Breast epithelium (tissue), 4 donors: ENCODE measurements around the gene AJM1. TPM values are rescaled to one million over a fixed set of nuclear protein-coding genes. Genes with fewer than 3 reads are reported as not detected.
"Not testable (repeated sequence)": the region's sequence is repeated elsewhere in the genome, so short reads cannot be mapped to it uniquely, and the experiment has no call there.

Source experiments
- DNase-seq, 2 donors: peaks; one replicate each; pipeline ENCODE4 v3.0.0-alpha.2; 2019; ENCODE audit warnings: low spot score in 2 of 2
- H3K27ac ChIP-seq, 2 donors: fragments of 200-600 bp; sonication (generic) in 1 of 2; one replicate each; pipeline ENCODE4 v1.5.1; 2016 to 2019; ENCODE audit warnings: mild to moderate bottlenecking in 1 of 2
- H3K27me3 ChIP-seq, 2 donors: fragments of 200-600 bp; sonication (generic) in 1 of 2; one replicate each; pipeline versions ENCODE4 v1.5.1 to v1.6.0; 2017 to 2019; ENCODE audit warnings: control low read depth in 1 of 2, mild to moderate bottlenecking in 1 of 2
- H3K36me3 ChIP-seq: fragments of 200-600 bp; one replicate; pipeline ENCODE4 v1.5.1; 2019
- H3K4me1 ChIP-seq, 2 donors: fragments of 200-600 bp; sonication (generic); one replicate each; pipeline ENCODE4 v1.5.1; 2016 to 2019; ENCODE audit warnings: control low read depth in 1 of 2
- H3K4me3 ChIP-seq, 3 donors: fragments of 200-600 bp; sonication (generic); 1 replicate in 2 of 3; 2 replicates in 1 of 3; pipeline ENCODE4 v1.5.1; 2016 to 2019; ENCODE audit warnings: mild to moderate bottlenecking in 3 of 3, moderate library complexity in 2 of 3
- H3K9me3 ChIP-seq, 2 donors: fragments of 200-600 bp; sonication (generic) in 1 of 2; one replicate each; pipeline ENCODE4 v1.5.1; 2016 to 2019; ENCODE audit warnings: control low read depth in 1 of 2
- CTCF ChIP-seq, 3 donors: fragments of 450-650 bp; IDR thresholded peaks; one replicate each; pipeline ENCODE4 v1.5.1; 2016 to 2017; ENCODE audit warnings: antibody characterized with exemption in 3 of 3, mild to moderate bottlenecking in 3 of 3, moderate library complexity in 3 of 3
- POLR2A ChIP-seq: fragments of 450-650 bp; IDR thresholded peaks from one replicate; pipeline ENCODE4 v1.6.1; 2016; ENCODE audit warnings: antibody characterized with exemption, mild to moderate bottlenecking, moderate library complexity
- POLR2AphosphoS5 ChIP-seq, 3 donors: sonication (generic); formaldehyde crosslinking; IDR thresholded peaks; one replicate each; pipeline ENCODE4 v1.6.1; 2017; ENCODE audit warnings: antibody characterized with exemption in 3 of 3
- intact Hi-C: fragments of 100-400 bp; cut with DNase I; formaldehyde crosslinking; loops from one replicate; pipeline ENCODE4 v1.15.1; 2023; ENCODE audit warnings: low total_unique reads
- total RNA-seq, 3 donors: library from RNA; depleted of rRNA; stranded (reverse); fragments of >200 nt; gene quantifications; one replicate each; pipeline ENCODE4 v1.1.0, GENCODE V29; 2016

The AJM1 gene
- total RNA-seq, 3 donors from 2014 or later, result 1.0 to 2.3 (median 1.1) TPM

GRCh38 chr9:136863623-136864273 is 21.5 kb downstream of the AJM1 start:
- no peak for DNase-seq
- H3K9me3 ChIP-seq, result no peaks in the 10 kb centered on the region
- peaks cover 5 to 13% of the 10 kb centered on the region in 2 donors for H3K4me1 ChIP-seq
- H3K27ac ChIP-seq, result no peak overlapping the region
- H3K27me3 ChIP-seq, result no peaks in the 10 kb centered on the region
- H3K36me3 ChIP-seq, result peaks cover 6% of the 10 kb centered on the region
- intact Hi-C loops, result no loop called here
- TF ChIP-seq POLR2A, result no peak
- H3K4me3 ChIP-seq, result no peak overlapping the region

DNA sequence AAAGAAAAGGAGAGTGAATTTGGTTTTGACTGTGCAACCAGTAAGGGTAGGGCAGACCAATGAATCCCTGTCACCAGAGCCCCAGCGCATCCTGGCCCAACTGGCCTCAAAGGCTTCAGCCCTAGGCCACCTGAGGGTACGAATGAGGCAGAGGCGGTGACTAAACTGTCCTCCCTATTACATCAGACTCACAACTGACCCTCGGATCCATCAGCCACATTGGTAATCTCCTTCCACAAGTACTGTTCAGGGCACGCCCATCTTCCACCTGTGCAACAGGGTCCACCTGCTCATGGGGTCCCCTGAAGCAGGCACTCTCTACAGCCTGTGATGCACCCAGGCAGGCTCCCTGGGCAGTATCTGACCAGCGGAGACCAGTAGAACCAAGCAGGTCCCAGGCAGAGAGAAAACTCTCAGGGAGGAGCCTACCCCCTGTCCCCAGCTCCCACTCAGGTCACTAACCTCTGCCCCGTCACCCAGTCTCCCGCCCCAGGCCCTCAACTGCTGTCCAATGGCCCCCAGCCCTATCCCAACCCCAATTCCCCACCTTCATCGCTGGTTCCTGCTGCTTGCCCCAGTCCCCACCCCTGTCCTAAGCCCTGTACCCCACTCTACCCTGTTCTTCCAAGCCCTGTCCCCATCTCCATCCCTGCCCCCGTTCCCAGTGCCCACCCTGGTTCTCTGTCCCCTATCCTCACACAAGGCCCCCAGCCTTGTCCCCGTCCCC is 22.9 kb downstream of the AJM1 start:
- TF ChIP-seq CTCF (IDR thresholded peaks at IDR 0.05), result no peak
- TF ChIP-seq POLR2AphosphoS5 (IDR thresholded peaks at IDR 0.05), result no peak
- no peak for TF ChIP-seq POLR2A
- H3K9me3 ChIP-seq, result no peaks in the 10 kb centered on the region
- peaks cover 5 to 6% of the 10 kb centered on the region in 2 donors for H3K4me1 ChIP-seq
- peak overlapping the region; percentile 85 to 94 (median 86) for H3K4me3 ChIP-seq
- no peaks in the 10 kb centered on the region for H3K27me3 ChIP-seq
- H3K27ac ChIP-seq, result peak overlapping the region; percentile 90 to 96
- intact Hi-C loops, result loop anchor here (1.0 kb wide), 1 partner anchor 36 kb away; no protein-coding TSS in a partner anchor
- no peak for DNase-seq
- H3K36me3 ChIP-seq, result peaks cover 6% of the 10 kb centered on the region

- TF ChIP-seq CTCF (IDR thresholded peaks at IDR 0.05) (no peak), POLR2AphosphoS5 (IDR thresholded peaks at IDR 0.05) (no peak), POLR2A (no peak)
- Histone ChIP-seq H3K27me3 (no peaks in the 10 kb centered on the region), H3K36me3 (peaks cover 6% of the 10 kb centered on the region), H3K27ac (peak overlapping the region; percentile 90 to 96), H3K9me3 (no peaks in the 10 kb centered on the region), H3K4me3 (peak overlapping the region; percentile 85 to 94 (median 86)), H3K4me1 (peaks cover 5 to 6% of the 10 kb centered on the region in 2 donors)
- intact Hi-C loops, result loop anchor here (1.0 kb wide), 1 partner anchor 36 kb away; no protein-coding TSS in a partner anchor
- DNase-seq, result peak in 1 of 2 donors; percentile 52
Measured at GRCh38 chr9:136865768-136866103, 23.5 kb downstream of the AJM1 start.

DNA sequence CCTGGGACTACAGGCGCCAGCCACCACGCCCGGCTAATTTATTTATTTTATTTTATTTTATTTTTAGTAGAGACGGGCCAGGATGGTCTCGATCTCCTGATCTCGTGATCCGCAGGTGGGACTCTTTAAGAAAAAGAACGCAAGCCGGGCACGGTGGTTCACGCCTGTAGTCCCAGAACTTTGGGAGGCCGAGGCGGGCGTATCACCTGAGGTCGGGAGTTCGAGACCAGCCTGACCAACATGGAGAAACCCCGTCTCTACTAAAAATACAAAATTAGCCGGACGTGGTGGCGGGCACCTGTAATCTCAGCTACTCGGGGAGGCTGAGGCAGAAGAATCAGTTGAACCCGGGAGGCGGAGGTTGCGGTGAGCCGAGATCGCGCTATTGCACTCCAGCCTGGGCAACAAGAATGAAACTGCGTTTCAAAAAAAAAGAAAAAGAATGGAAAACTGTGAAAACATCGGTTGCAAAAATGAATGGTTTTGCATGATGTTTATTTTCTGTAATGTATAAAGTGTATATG is 24.7 kb downstream of the AJM1 start:
- H3K36me3 ChIP-seq, H3K27me3 ChIP-seq, H3K9me3 ChIP-seq, H3K4me1 ChIP-seq, intact Hi-C loops: not testable (repeated sequence)
- Histone ChIP-seq H3K4me3 (peak overlapping the region; percentile 85 to 94 (median 86)), H3K27ac (peak overlapping the region in 1 of 2 donors; percentile 90)
- peak in 1 of 2 donors; percentile 51 for DNase-seq

- Histone ChIP-seq H3K27ac (no peak overlapping the region), H3K4me3 (no peak overlapping the region), H3K36me3 (peaks cover 6% of the 10 kb centered on the region), H3K9me3 (no peaks in the 10 kb centered on the region), H3K4me1 (peaks cover 5 to 6% of the 10 kb centered on the region in 2 donors), H3K27me3 (no peaks in the 10 kb centered on the region)
- intact Hi-C loops, result no loop called here
- no peak for DNase-seq
- TF ChIP-seq POLR2AphosphoS5 (IDR thresholded peaks at IDR 0.05) (no peak), POLR2A (no peak), CTCF (IDR thresholded peaks at IDR 0.05) (no peak)
Measured at GRCh38 chr9:136867480-136867879, 25.2 kb downstream of the AJM1 start.

DNA sequence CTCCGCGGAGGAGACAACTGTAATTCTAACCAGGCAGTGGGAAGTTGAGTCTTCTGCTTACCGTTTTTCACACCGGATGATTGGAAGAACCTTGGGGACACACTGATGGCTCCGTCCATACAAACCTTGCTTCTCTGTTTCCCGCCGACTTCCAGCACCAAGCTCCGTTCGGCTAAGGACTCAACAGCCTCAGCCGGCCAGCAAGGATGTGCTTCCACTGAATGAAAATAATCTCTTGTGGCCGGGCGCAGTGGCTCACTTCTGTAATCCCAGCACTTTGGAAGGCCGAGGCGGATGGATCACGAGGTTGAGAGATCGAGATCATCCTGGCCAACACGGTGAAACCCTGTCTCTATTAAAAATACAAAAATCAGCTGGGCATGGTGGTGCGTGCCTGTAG is 25.6 kb downstream of the AJM1 start:
- no peak for TF ChIP-seq POLR2A
- TF ChIP-seq POLR2AphosphoS5 (IDR thresholded peaks at IDR 0.05), result no peak
- TF ChIP-seq CTCF (IDR thresholded peaks at IDR 0.05), result no peak
- Histone ChIP-seq H3K27me3 (no peaks in the 10 kb centered on the region), H3K4me1 (peaks cover 5 to 6% of the 10 kb centered on the region in 2 donors), H3K27ac (no peak overlapping the region), H3K9me3 (no peaks in the 10 kb centered on the region), H3K4me3 (no peak overlapping the region), H3K36me3 (peaks cover 3% of the 10 kb centered on the region)
- intact Hi-C loops, result no loop called here
- DNase-seq, result no peak
